ENCODE measurements around the gene FRA10AC1. TPM values are rescaled to one million over a fixed set of nuclear protein-coding genes. Genes with fewer than 3 reads are reported as not detected.

The FRA10AC1 gene, protein sequence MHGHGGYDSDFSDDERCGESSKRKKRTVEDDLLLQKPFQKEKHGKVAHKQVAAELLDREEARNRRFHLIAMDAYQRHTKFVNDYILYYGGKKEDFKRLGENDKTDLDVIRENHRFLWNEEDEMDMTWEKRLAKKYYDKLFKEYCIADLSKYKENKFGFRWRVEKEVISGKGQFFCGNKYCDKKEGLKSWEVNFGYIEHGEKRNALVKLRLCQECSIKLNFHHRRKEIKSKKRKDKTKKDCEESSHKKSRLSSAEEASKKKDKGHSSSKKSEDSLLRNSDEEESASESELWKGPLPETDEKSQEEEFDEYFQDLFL
- total RNA-seq: 3.6 and 61.6 TPM in 2 replicates

DNA sequence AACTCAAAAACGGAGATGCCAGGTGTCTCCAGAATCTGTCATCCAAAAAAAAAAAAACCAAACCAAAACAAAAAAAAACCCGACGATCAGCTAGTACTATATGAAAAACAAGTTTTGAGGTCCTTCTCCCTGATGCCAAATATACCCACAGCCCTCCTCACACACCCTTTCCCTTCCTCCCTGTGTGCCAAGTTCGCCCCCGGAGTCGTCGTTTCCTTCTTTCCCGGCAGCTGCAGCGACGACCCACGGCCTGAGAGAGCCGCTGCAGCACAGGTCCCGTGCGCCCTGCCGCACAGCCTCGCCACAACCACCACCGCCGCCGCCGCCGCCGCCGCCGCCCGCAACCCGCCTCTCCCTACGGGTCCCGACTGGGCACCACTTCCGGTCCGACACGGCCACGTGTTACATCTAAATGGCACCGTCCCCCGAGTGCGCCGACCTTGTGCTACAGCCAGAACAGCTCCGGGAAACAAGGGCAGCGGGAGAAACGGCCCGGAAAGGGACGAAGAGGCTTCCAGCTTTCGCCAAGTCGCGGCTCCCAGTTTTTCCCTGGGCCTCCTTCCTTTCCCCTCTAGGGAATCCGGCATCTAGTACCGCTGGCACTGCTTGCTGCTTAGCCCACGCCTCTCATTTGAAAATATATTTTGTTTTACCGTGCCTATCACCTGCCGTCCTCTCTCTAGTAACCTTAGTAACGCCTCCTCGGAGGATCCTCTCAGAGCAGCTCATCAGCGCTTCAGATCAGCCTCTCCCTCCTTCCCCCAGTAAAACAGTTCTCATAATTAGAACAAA, at the start of gene FRA10AC1:
Gene FRA10AC1, minus strand, starts transcription at position 383 of the 792 bp plus-strand sequence. CDS start 2,486 bp downstream, outside the sequence.

Other genes starting within 250 kb of the FRA10AC1 start
- gene MYOF, start 220.3 kb downstream of the FRA10AC1 start, total RNA-seq: 136 and 159 TPM in 2 replicates
- 2.2 and 3.8 TPM in 2 replicates for gene CEP55, start 206.0 kb downstream of the FRA10AC1 start, total RNA-seq
- gene FFAR4, start 135.9 kb downstream of the FRA10AC1 start, total RNA-seq: not detected in 2 replicates
- 5.8 and 6.4 TPM in 2 replicates for gene RBP4, start 101.4 kb downstream of the FRA10AC1 start, total RNA-seq
- gene PDE6C, start 90.1 kb downstream of the FRA10AC1 start, total RNA-seq: not detected in 2 replicates
- gene LGI1, start 55.3 kb upstream of the FRA10AC1 start, total RNA-seq: not detected in 2 replicates
- 3.7 and 5.6 TPM in 2 replicates for gene SLC35G1, start 191.4 kb upstream of the FRA10AC1 start, total RNA-seq

Measured in cardiac ventricle fibroblast (primary cell).